Panc1 (cell line): Measurements from ENCODE around the gene SIGLEC11. TPM values are rescaled to one million over a fixed set of nuclear protein-coding genes. Genes with fewer than 3 reads are reported as not detected.
"Not testable (repeated sequence)": the region's sequence is repeated elsewhere in the genome, so short reads cannot be mapped to it uniquely, and the experiment has no call there.

ENCODE experiments used
- ATAC-seq: fragments of 200-7000 bp; cut with Tn5 transposase; 2 replicates; pipeline ENCODE4 v1.9.1; 2020; ENCODE audit warnings: mild to moderate bottlenecking, moderate library complexity
- BruUV-seq: library from RNA; stranded (reverse); fragments of 400-500 nt; replicated peaks from 2 replicates; lab custom pipeline; 2021; lab: Mats Ljungman, UMichigan
- CTCF ChIA-PET: fragments of 300-600 bp; sonication (Branson Sonifier 250); formaldehyde crosslinking; loops from one replicate; lab custom pipeline; 2022; ENCODE audit warnings: antibody characterized with exemption; lab: Charles Lee
- POLR2A ChIA-PET: fragments of 300-600 bp; sonication (Branson Sonifier 250); formaldehyde crosslinking; loops from one replicate; lab custom pipeline; 2022; ENCODE audit warnings: antibody characterized with exemption; lab: Charles Lee
- DNase-seq: peaks from one replicate; pipeline ENCODE4 v3.0.0-alpha.2; 2010; ENCODE audit warnings: low read depth, low spot score
- H3K27ac ChIP-seq: 2 replicates; pipeline ENCODE4 v1.5.1; 2011; ENCODE audit warnings: mild to moderate bottlenecking, low read length, inconsistent platforms
- H3K27me3 ChIP-seq: fragments of 200-500 bp; sonication (Bioruptor generic); 2 replicates; pipeline ENCODE4 v1.6.0; 2014; ENCODE audit warnings: low read length, inconsistent platforms; ENCODE audit not compliant: control insufficient read depth, insufficient read depth
- H3K36me3 ChIP-seq: fragments of 200-500 bp; sonication (Bioruptor generic); 2 replicates; pipeline ENCODE4 v1.5.1; 2014; ENCODE audit warnings: inconsistent platforms, mild to moderate bottlenecking, low read length, moderate library complexity; ENCODE audit not compliant: control insufficient read depth, insufficient read depth
- H3K4me1 ChIP-seq: 2 replicates; pipeline ENCODE4 v1.5.1; 2011; ENCODE audit warnings: inconsistent platforms, mild to moderate bottlenecking, low read length, moderate library complexity; ENCODE audit not compliant: control insufficient read depth, insufficient read depth
- H3K4me3 ChIP-seq, 2 experiments: 2 replicates each; pipeline ENCODE4 v1.5.1; 2011 to 2012; ENCODE audit warnings: low read depth in 2 of 2, low read length in 2 of 2, mild to moderate bottlenecking in 2 of 2, inconsistent platforms in 1 of 2, moderate library complexity in 1 of 2
- H3K9me3 ChIP-seq: fragments of 200-500 bp; sonication (Bioruptor generic); 2 replicates; pipeline ENCODE4 v1.5.1; 2014; ENCODE audit warnings: low read depth, mild to moderate bottlenecking, inconsistent platforms, low read length, moderate library complexity; ENCODE audit not compliant: control insufficient read depth, insufficient read depth
- CTCF ChIP-seq: fragments of 450-650 bp; IDR thresholded peaks from 2 replicates; pipeline ENCODE4 v1.5.1; 2017; ENCODE audit warnings: mild to moderate bottlenecking
- POLR2AphosphoS5 ChIP-seq: IDR thresholded peaks from 2 replicates; pipeline ENCODE4 v1.6.1; 2012; ENCODE audit warnings: mild to moderate bottlenecking, low read depth, low read length, moderate library complexity
- REST ChIP-seq, 2 experiments: IDR thresholded peaks; 2 replicates each; pipeline ENCODE4 v1.6.1; 2011 to 2012; ENCODE audit warnings: low read depth in 2 of 2, control low read depth in 1 of 2, low read length in 1 of 2, mild to moderate bottlenecking in 1 of 2, moderate library complexity in 1 of 2; ENCODE audit not compliant: insufficient read depth in 1 of 2
- SIN3A ChIP-seq: IDR thresholded peaks from 2 replicates; pipeline ENCODE4 v1.6.1; 2012; ENCODE audit warnings: low read depth, mild to moderate bottlenecking, low read length, moderate library complexity, borderline replicate concordance; ENCODE audit not compliant: insufficient read depth
- TCF7L2 ChIP-seq: IDR thresholded peaks from 2 replicates; pipeline ENCODE4 v1.6.1; 2011; ENCODE audit warnings: mild to moderate bottlenecking, low read depth, low read length, inconsistent platforms
- in situ Hi-C: cut with HindIII; loops from 2 replicates; pipeline ENCODE4 v1.10.0; 2016; ENCODE audit warnings: low sequenced_read_pairs, low pct_unique_long_range_greater_than_20kb
- intact Hi-C: fragments of 100-400 bp; cut with micrococcal nuclease; formaldehyde crosslinking; loops from one replicate; pipeline ENCODE4 v1.10.0; 2022; ENCODE audit not compliant: unreplicated experiment
- total RNA-seq: library from RNA; stranded (reverse); gene quantifications from one replicate; pipeline ENCODE4 v1.2.1, GENCODE V29; 2021; ENCODE audit not compliant: unreplicated experiment

Gene SIGLEC11
- total RNA-seq, 1 experiment from 2014 or later, result not detected

- no peak overlapping the region for H3K27ac ChIP-seq
- intact Hi-C loops, result no loop called here
- H3K36me3 ChIP-seq, result no peaks in the 10 kb centered on the region
- no TSS peak for BruUV-seq
- DNase-seq (no peak), ATAC-seq (no peak)
- no peaks in the 10 kb centered on the region for H3K4me1 ChIP-seq
- POLR2A ChIA-PET, result no interaction called here
- no peak overlapping the region for H3K4me3 ChIP-seq
- no peaks in the 10 kb centered on the region for H3K9me3 ChIP-seq
- CTCF ChIA-PET, result no interaction called here
- TF ChIP-seq POLR2AphosphoS5 (no peak), REST (IDR thresholded peaks at IDR 0.05; ENCODE audit: insufficient read depth in 1 of 2, low read depth in 2 of 2, low read length in 1 of 2) (no peak), TCF7L2 (no peak), SIN3A (no peak), CTCF (no peak)
- in situ Hi-C loops, result no loop called here
- H3K27me3 ChIP-seq, result no peaks in the 10 kb centered on the region
These were observed 7.4 kb upstream of the SIGLEC11 start for GRCh38 chr19:49968279-49968922.

- DNase-seq, H3K4me3 ChIP-seq, intact Hi-C loops, H3K27ac ChIP-seq, POLR2A ChIA-PET, H3K4me1 ChIP-seq, in situ Hi-C loops, CTCF ChIA-PET, H3K36me3 ChIP-seq, H3K27me3 ChIP-seq, H3K9me3 ChIP-seq, BruUV-seq: not testable (repeated sequence)
- ATAC-seq, result peak; percentile 46; the same call in 1 of the 2 replicates
These were observed 1.1 kb downstream of the SIGLEC11 start for GRCh38 chr19:49959892-49960291.

- H3K36me3 ChIP-seq, POLR2A ChIA-PET, in situ Hi-C loops, H3K4me1 ChIP-seq, H3K9me3 ChIP-seq, H3K27me3 ChIP-seq, CTCF ChIA-PET, BruUV-seq, DNase-seq, intact Hi-C loops, H3K4me3 ChIP-seq, H3K27ac ChIP-seq: not testable (repeated sequence)
- 0 out of 2 replicates have a peak, but pooled peaks have one; percentile 32 for ATAC-seq
These were observed 2.4 kb downstream of the SIGLEC11 start for GRCh38 chr19:49958596-49958995.

- H3K4me3 ChIP-seq, POLR2A ChIA-PET, DNase-seq, H3K27ac ChIP-seq, BruUV-seq, H3K4me1 ChIP-seq, H3K9me3 ChIP-seq, intact Hi-C loops, H3K27me3 ChIP-seq, ATAC-seq, H3K36me3 ChIP-seq, in situ Hi-C loops, CTCF ChIA-PET: not testable (repeated sequence)
These were observed 2.8 kb downstream of the SIGLEC11 start for GRCh38 chr19:49958144-49958543.
